HepG2 (cell line): ENCODE results near the gene CLP1. TPM values are rescaled to one million over a fixed set of nuclear protein-coding genes. Genes with fewer than 3 reads are reported as not detected.

Experiments used
- ATAC-seq: fragments of 200-7000 bp; cut with Tn5 transposase; 3 replicates; pipeline ENCODE4 v1.9.1; 2020; ENCODE audit warnings: mild to moderate bottlenecking, moderate library complexity
- BruUV-seq: library from RNA; stranded (reverse); fragments of 400-500 nt; replicated peaks from 2 replicates; lab custom pipeline; 2021; lab: Mats Ljungman, UMichigan
- CTCF ChIA-PET: fragments of 300-600 bp; formaldehyde crosslinking; extraction: SDS; loops from one replicate; lab custom pipeline; 2021; ENCODE audit warnings: low total read pairs, inconsistent platforms, low intra/inter-chr PET ratio; lab: Yijun Ruan, JAX
- POLR2A ChIA-PET: fragments of 350-600 bp; sonication (Branson Sonifier 250); formaldehyde crosslinking; loops from one replicate; lab custom pipeline; 2020; ENCODE audit warnings: antibody characterized with exemption, inconsistent platforms; lab: Yijun Ruan, JAX
- DNase-seq: peaks from one replicate; pipeline ENCODE4 v3.0.0-alpha.2; 2015; ENCODE audit warnings: low spot score
- FAIRE-seq: peaks from 3 replicates; lab custom pipeline; 2011; peaks lifted over from hg19 to GRCh38; lab: Jason Lieb, UNC
- H2AFZ ChIP-seq: one replicate; pipeline ENCODE4 v1.6.1; 2011; ENCODE audit warnings: low read length, inconsistent platforms
- H3K27ac ChIP-seq: fragments of 300-600 bp; 3 replicates; pipeline ENCODE4 v1.8.0; 2011; ENCODE audit warnings: mixed run types, mild to moderate bottlenecking, mixed read lengths, low read length, inconsistent platforms; ENCODE audit not compliant: insufficient read depth; ENCODE audit errors: extremely low read length
- H3K27me3 ChIP-seq, 2 experiments: fragments of 200-600 bp in 1 of 2; 2 replicates in 1 of 2; 3 replicates in 1 of 2; pipeline versions ENCODE4 v1.6.0 to v1.8.0; 2011; ENCODE audit warnings: low read length in 2 of 2, mild to moderate bottlenecking in 2 of 2, moderate library complexity in 2 of 2, inconsistent platforms in 1 of 2; ENCODE audit not compliant: insufficient read depth in 2 of 2, control insufficient read depth in 1 of 2
- H3K36me3 ChIP-seq, 2 experiments: fragments of 200-600 bp in 1 of 2; replicated peaks in 1 of 2; 2 replicates in 1 of 2; 3 replicates in 1 of 2; pipeline versions ENCODE4 v1.5.1 to v1.8.0; 2011; ENCODE audit warnings: low read length in 2 of 2, inconsistent platforms in 1 of 2; ENCODE audit not compliant: insufficient read depth in 2 of 2, control insufficient read depth in 1 of 2
- H3K4me1 ChIP-seq: 2 replicates; pipeline ENCODE4 v1.5.1; 2012; ENCODE audit warnings: low read length, inconsistent platforms; ENCODE audit not compliant: insufficient read depth
- H3K4me2 ChIP-seq: 2 replicates; pipeline ENCODE4 v1.6.0; 2011; ENCODE audit warnings: low read depth, low read length, inconsistent platforms
- H3K4me3 ChIP-seq, 3 experiments: fragments of 200-600 bp in 1 of 3; sonication (generic), shearing (Covaris generic) in 1 of 3; replicated peaks in 1 of 3; 2 replicates each; pipeline ENCODE4 v1.5.1; 2011 to 2016; ENCODE audit warnings: low read length in 3 of 3, inconsistent platforms in 2 of 3, low read depth in 2 of 3, mild to moderate bottlenecking in 2 of 3, control low read depth in 1 of 3, mixed read lengths in 1 of 3; ENCODE audit not compliant: insufficient read depth in 1 of 3
- H3K79me2 ChIP-seq: one replicate; pipeline ENCODE4 v1.6.1; 2011; ENCODE audit warnings: low read length, inconsistent platforms; ENCODE audit not compliant: insufficient read depth
- H3K9ac ChIP-seq: 2 replicates; pipeline ENCODE4 v1.6.0; 2011; ENCODE audit warnings: mild to moderate bottlenecking, low read depth, low read length, inconsistent platforms; ENCODE audit not compliant: insufficient read depth
- H3K9me3 ChIP-seq: 2 replicates; pipeline ENCODE4 v1.5.1; 2012; ENCODE audit warnings: mild to moderate bottlenecking, low read length
- H4K20me1 ChIP-seq: 2 replicates; pipeline ENCODE4 v1.6.0; 2011; ENCODE audit warnings: inconsistent platforms, mild to moderate bottlenecking, low read length, moderate library complexity; ENCODE audit not compliant: insufficient read depth
- AGO2 ChIP-seq: fragments of 200-400 bp; formaldehyde crosslinking; optimal IDR thresholded peaks from 2 replicates; pipeline ENCODE3; 2017; ENCODE audit warnings: mild to moderate bottlenecking, low read depth, low read length, moderate library complexity
- DRAP1 ChIP-seq: IDR thresholded peaks from 2 replicates; pipeline ENCODE4 v1.6.1; 2016; ENCODE audit warnings: missing genetic modification reagents, missing compliant biosample characterization
- MXD1 ChIP-seq: sonication (generic); formaldehyde crosslinking; IDR thresholded peaks from 2 replicates; pipeline ENCODE4 v1.4.0; 2020; ENCODE audit warnings: mild to moderate bottlenecking, missing genetic modification reagents
- NFE2L2 ChIP-seq: fragments of 150-350 bp; IDR thresholded peaks from 2 replicates; pipeline ENCODE4 v1.6.1; 2014; ENCODE audit warnings: low read length
- PBX3 ChIP-seq: sonication (generic); formaldehyde crosslinking; IDR thresholded peaks from 2 replicates; pipeline ENCODE4 v1.8.1; 2023; ENCODE audit warnings: missing genetic modification reagents, inconsistent platforms, borderline replicate concordance
- REXO4 ChIP-seq: sonication (generic); formaldehyde crosslinking; IDR thresholded peaks from 2 replicates; pipeline ENCODE4 v1.8.0; 2022; ENCODE audit warnings: missing genetic modification reagents, mild to moderate bottlenecking, borderline replicate concordance
- SNAPC5 ChIP-seq: sonication (generic); formaldehyde crosslinking; IDR thresholded peaks from 2 replicates; pipeline ENCODE4 v1.8.1; 2023; ENCODE audit warnings: mild to moderate bottlenecking, missing genetic modification reagents, borderline replicate concordance
- ZFP37 ChIP-seq: sonication (generic); formaldehyde crosslinking; IDR thresholded peaks from 2 replicates; pipeline ENCODE4 v1.4.0; 2020; ENCODE audit warnings: missing genetic modification reagents, borderline replicate concordance
- ZFP90 ChIP-seq: sonication (generic); formaldehyde crosslinking; IDR thresholded peaks from 2 replicates; pipeline ENCODE4 v1.8.0; 2022; ENCODE audit warnings: missing genetic modification reagents, mild to moderate bottlenecking, inconsistent platforms, borderline replicate concordance
- ZMYM2 ChIP-seq: sonication (generic); formaldehyde crosslinking; IDR thresholded peaks from 2 replicates; pipeline ENCODE4 v1.8.0; 2022; ENCODE audit warnings: mild to moderate bottlenecking, missing genetic modification reagents
- ZNF256 ChIP-seq: sonication (generic); formaldehyde crosslinking; conservative IDR thresholded peaks from 2 replicates; pipeline ENCODE4 v1.4.0; 2020; ENCODE audit warnings: missing genetic modification reagents
- ZNF460 ChIP-seq: sonication (generic); formaldehyde crosslinking; IDR thresholded peaks from 2 replicates; pipeline ENCODE4 v1.5.1; 2020; ENCODE audit warnings: missing genetic modification reagents, mild to moderate bottlenecking, borderline replicate concordance
- ZNF563 ChIP-seq: sonication (generic); formaldehyde crosslinking; IDR thresholded peaks from 2 replicates; pipeline ENCODE4 v1.8.0; 2022; ENCODE audit warnings: mild to moderate bottlenecking, moderate library complexity, missing genetic modification reagents
- ZNF574 ChIP-seq: sonication (generic); formaldehyde crosslinking; IDR thresholded peaks from 2 replicates; pipeline ENCODE4 v1.4.0; 2020; ENCODE audit warnings: missing genetic modification reagents
- ZNF782 ChIP-seq: sonication (generic); formaldehyde crosslinking; IDR thresholded peaks from 2 replicates; pipeline ENCODE4 v1.4.0; 2020; ENCODE audit warnings: missing genetic modification reagents, mild to moderate bottlenecking, borderline replicate concordance
- ZNF879 ChIP-seq: sonication (generic); formaldehyde crosslinking; IDR thresholded peaks from 2 replicates; pipeline ENCODE4 v1.8.1; 2023; ENCODE audit warnings: missing genetic modification reagents
- ZSCAN25 ChIP-seq: sonication (generic); formaldehyde crosslinking; IDR thresholded peaks from 2 replicates; pipeline ENCODE4 v1.8.0; 2022; ENCODE audit warnings: mild to moderate bottlenecking, missing genetic modification reagents
- in situ Hi-C: cut with HindIII; loops from 2 replicates; pipeline ENCODE4 v1.10.0; 2017; ENCODE audit warnings: low pct_unique_long_range_greater_than_20kb; ENCODE audit not compliant: extremely low pct_ligation_motif_present
- intact Hi-C: fragments of 100-400 bp; cut with micrococcal nuclease; formaldehyde crosslinking; loops from one replicate; pipeline ENCODE4 v1.10.0; 2022; ENCODE audit not compliant: unreplicated experiment
- polyA plus RNA-seq, 8 experiments: library from polyadenylated mRNA; depleted of rRNA in 3 of 8; stranded (reverse) in 7 of 8; unstranded in 1 of 8; fragments of >200 nt; fragmentation: Illumina TruSeq in 4 of 8; extraction: Trizol in 4 of 8; gene quantifications; 2 replicates each; pipeline versions ENCODE4 v1.2.1 to v1.2.3, GENCODE V29; 2011 to 2016; ENCODE audit warnings: low read depth in 4 of 8, missing spikeins in 1 of 8, mixed read lengths in 1 of 8; ENCODE audit not compliant: insufficient read depth in 1 of 8
- total RNA-seq, 5 experiments: library from RNA; depleted of rRNA; stranded (reverse); fragments of >200 nt; fragmentation: Illumina TruSeq; extraction: Trizol; gene quantifications; 2 replicates each; pipeline ENCODE4 v1.2.3, GENCODE V29; 2016; ENCODE audit warnings: low read depth in 1 of 5

CLP1 gene
- total and polyA plus RNA-seq, 2 of the 13 experiments (the other 11 are each of a cell fraction or from before 2014, with no cell fraction given): 14.6 to 24.8 TPM

- no peak overlapping the region for H3K27ac ChIP-seq
- H4K20me1 ChIP-seq: no peaks in the 10 kb centered on the region
- in situ Hi-C loops: loop anchor here (25.0 kb wide), 2 partner anchors 613 to 838 kb away; partner anchors contain the start of gene OR5B21
- TF ChIP-seq ZMYM2 (CRISPR knock-in tag): no peak
- no peak for TF ChIP-seq NFE2L2
- TF ChIP-seq ZNF256 (CRISPR knock-in tag): no peak
- no peak for TF ChIP-seq ZNF563 (CRISPR knock-in tag)
- TF ChIP-seq ZFP37 (CRISPR knock-in tag): no peak
- TF ChIP-seq ZNF879: no peak
- TF ChIP-seq DRAP1 (CRISPR knock-in tag): no peak
- no peak for TF ChIP-seq REXO4 (CRISPR knock-in tag)
- TF ChIP-seq ZNF460 (CRISPR knock-in tag): no peak
- no peak for TF ChIP-seq MXD1 (CRISPR knock-in tag)
- TF ChIP-seq ZSCAN25 (CRISPR knock-in tag): no peak
- TF ChIP-seq AGO2: no peak
- TF ChIP-seq PBX3 (CRISPR knock-in tag): no peak
- no peak for TF ChIP-seq ZFP90 (CRISPR knock-in tag)
- TF ChIP-seq ZNF574 (CRISPR knock-in tag): no peak
- no peak for TF ChIP-seq SNAPC5 (CRISPR knock-in tag)
- no peak for TF ChIP-seq ZNF782
- DNase-seq (no peak), ATAC-seq (no peak), FAIRE-seq (no peak)
- no peak overlapping the region for H3K9ac ChIP-seq
- peaks cover 54% of the 10 kb centered on the region for H3K4me1 ChIP-seq
- H3K36me3 ChIP-seq: peaks cover 11 to 50% of the 10 kb centered on the region in 2 experiments
- intact Hi-C loops: no loop called here
- H3K9me3 ChIP-seq: no peaks in the 10 kb centered on the region
- ChIA-PET CTCF (no interaction called here), POLR2A (no interaction called here)
- no TSS peak for BruUV-seq
- H2AFZ ChIP-seq: no peak overlapping the region
- no peaks in the 10 kb centered on the region for H3K27me3 ChIP-seq
- peaks cover 62% of the 10 kb centered on the region for H3K79me2 ChIP-seq
- H3K4me3 ChIP-seq: no peak overlapping the region
- no peak overlapping the region for H3K4me2 ChIP-seq
Observed at GRCh38 chr11:57674251-57674650, 16.7 kb downstream of the CLP1 start.
